NOMO-1 treated with dmso at 0.1 percent for 144 hours (cell line): Measurements from ENCODE around the gene SFTPB.

ENCODE experiments used
- DNase-seq: peaks from one replicate; lab custom pipeline; 2025; ENCODE audit not compliant: unreplicated experiment; lab: John Stamatoyannopoulos, UW

Gene SFTPB

DNA sequence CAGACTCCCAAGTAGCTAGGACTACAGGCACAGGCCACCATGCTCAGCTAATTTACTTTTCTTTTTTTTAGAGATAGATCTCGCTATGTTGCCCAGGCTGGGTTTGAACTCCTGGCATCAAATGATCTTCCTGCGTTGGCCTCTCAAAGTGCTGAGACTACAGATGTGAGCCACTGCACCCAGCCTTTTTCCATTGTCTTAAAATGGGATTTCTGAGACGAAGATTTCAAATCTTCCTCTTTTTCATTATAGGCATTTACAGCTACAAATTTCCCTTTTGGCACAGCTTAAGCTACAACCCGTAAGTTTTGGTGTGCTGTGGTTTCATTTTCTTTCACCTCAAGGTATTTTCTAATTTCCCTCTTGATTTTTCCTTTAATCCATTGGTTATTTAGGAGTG, 34.8 kb upstream of the SFTPB start:
- DNase-seq, result no peak

DNA sequence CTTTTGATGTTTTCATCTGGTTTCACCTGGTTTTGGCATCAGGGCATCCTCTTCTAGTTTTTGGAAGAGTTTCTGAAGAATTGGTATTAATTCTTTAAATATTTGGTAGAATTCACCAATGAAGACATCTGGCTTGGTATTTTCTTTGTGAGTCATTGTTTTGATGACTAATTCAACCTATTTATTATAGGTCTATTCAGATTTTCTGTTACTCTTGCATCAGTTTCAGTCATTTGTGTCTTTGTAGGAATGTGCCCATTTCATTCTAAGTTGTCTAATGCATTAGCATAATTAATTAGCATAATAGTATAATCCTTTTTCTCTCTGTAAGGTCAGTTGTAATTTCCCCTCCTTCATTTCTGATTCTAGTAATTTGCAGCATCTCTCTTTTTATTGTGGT, 34.2 kb upstream of the SFTPB start:
- DNase-seq, result no peak

DNA sequence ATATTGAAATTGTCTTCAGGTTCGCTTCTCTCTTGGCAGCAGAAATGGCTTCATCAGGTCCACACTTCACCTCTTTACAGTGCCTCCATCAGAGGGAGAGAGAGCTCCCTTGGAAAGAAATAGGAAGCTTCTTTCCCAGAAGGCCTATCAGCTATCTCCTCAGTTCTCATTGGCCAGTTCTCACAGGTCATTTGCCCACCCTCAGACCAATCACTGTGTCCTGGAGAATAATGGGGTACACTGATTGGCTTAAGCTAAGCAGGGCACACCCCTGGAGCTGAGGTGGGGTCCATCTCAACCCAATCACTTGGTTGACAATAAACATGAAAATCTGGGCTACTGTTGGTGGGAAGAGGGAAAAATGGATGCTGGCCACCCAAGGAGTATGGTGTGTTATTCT, 31.3 kb upstream of the SFTPB start:
- DNase-seq, result no peak

GRCh38 chr2:85698880-85699254, 30.9 kb upstream of the SFTPB start:
- peak; percentile 74 for DNase-seq

- DNase-seq, result no peak
Observed at GRCh38 chr2:85698184-85698879, 30.3 kb upstream of the SFTPB start.

- DNase-seq, result no peak
Observed at GRCh38 chr2:85697716-85698115, 29.7 kb upstream of the SFTPB start.

- no peak for DNase-seq
Observed at GRCh38 chr2:85697096-85697495, 29.1 kb upstream of the SFTPB start.

GRCh38 chr2:85695691-85696668, 28.0 kb upstream of the SFTPB start:
- no peak for DNase-seq

DNA sequence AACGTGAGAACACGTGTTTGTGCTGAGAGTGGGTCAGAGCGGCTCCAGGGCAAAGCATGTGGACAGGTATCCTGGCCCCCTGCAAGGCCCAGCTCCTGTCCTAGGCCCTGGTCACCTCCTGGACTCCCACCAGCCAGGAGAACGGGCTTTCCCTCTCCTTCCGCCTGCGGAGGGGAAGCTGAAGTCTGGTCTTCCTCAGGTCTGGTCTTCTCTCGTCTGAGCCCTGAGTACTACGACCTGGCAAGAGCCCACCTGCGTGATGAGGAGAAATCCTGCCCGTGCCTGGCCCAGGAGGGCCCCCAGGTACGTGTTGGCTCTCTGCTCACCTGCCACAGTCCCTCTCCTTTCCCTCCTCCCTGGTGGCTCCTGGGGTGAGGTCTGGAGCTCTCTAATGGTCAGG, 27.1 kb upstream of the SFTPB start:
- no peak for DNase-seq

- DNase-seq, result no peak
Observed at GRCh38 chr2:85694052-85695025, 26.3 kb upstream of the SFTPB start, which contains the start of gene GNLY. Gene GNLY (plus strand): TSS chr2:85694358. CDS start chr2:85694419, 61 bp downstream.

DNA sequence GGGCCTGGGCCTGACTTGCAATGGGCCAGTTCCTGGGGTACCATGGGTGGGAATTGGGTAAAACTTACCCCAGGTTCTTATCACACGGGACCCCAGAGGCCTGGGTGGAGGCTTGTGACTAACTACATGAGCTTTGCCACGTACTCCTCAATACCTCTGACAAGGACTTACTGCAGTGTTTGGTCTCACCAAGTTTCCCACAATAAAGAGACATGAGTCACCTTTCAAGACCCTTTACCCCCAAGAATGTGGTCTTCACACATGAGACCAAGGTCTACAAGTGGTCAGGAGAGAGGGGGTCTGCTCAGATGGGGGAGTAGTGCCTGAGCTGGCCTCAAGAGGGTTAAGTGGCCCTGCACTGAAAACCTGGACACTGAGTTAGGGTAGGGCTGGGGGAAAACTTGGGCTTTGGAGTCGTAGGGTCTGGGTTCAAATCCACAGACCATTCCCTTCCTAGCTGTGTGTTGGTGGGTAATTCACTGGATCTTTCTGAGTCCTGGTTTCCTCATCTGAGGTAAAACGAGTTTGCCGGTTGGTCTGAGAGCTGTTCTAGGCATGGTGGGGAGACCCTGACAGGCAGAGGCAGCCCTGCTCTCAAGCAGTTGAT, 24.1 kb upstream of the SFTPB start:
- DNase-seq, result no peak

DNA sequence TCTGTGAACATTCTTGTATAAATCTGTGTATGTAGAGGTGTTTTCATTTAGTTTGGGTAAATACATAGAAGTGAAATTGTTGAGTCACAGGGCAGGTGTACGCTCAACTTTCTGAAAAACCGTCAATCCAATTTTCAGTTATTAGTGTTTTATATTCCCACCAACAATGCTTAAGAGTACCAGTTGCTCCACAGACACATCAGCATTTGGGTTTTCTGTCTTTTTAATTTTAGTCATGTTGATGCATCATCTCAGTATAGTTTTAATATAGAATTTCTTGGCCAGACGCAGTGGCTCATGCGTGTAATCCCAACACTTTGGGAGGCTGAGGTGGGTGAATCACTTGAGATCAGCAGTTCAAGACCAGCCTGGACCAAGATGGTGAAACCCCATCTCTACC, 22.9 kb upstream of the SFTPB start:
- no peak for DNase-seq

DNA sequence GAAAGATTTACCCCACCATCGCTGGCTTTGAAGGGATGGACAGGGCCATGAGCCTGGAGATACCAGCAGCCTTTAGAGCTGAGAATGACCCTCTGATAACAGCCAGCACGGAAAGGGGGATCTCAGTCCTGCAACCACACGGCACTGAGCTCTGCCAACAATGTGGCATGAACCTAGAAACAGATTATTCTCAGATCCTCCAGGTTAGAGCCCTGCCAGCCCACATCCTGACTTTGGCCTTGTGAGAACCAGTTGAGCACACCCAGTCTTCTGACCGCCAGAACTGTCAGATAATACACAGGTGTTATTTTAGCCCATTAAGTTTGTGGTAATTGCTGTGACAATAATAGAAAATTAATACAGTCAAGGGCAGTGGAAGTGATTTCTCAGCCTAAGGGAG, 16.8 kb upstream of the SFTPB start:
- DNase-seq, result no peak

GRCh38 chr2:85684380-85684779, 16.4 kb upstream of the SFTPB start:
- DNase-seq, result no peak

DNA sequence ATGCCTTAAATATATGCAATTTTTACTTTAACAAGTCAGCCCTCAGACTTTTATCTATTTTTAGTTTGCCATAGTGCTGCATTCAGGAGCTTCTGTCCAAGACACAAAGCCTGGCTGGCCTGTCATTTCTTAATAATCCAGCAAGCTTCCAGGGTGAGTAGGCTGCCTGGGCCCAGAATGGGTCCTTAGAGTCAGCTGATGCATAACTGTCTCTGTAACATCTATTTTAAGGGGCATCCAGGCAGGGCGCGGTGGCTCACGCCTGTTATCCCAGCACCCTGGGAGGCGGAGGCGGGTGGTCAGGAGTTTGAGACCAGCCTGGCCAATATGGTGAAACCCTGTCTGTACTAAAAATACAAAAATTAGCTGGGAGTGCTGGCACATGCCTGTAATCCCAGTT, 14.4 kb upstream of the SFTPB start:
- DNase-seq, result no peak

GRCh38 chr2:85681776-85682175, 13.8 kb upstream of the SFTPB start:
- DNase-seq, result no peak

DNA sequence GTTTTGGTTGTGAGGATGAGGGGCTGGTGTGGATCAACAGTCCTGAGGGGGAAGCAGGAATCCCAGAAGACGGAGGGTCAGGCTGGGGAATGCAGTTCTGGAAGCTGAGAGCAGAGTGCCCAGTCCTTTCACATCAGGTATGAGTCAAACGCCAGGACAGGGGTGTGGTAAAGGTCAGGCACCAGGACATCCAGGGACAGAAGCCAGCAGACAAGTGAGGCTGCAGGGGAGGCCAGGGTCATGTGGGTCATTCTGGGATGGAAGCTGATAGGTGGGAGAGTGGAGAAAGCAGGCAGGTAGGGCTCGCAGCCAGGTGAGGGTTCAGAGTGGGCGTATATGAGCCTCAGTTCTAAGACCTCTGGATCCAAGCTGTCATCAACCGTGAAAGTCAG, 13.4 kb upstream of the SFTPB start:
- no peak for DNase-seq

DNA sequence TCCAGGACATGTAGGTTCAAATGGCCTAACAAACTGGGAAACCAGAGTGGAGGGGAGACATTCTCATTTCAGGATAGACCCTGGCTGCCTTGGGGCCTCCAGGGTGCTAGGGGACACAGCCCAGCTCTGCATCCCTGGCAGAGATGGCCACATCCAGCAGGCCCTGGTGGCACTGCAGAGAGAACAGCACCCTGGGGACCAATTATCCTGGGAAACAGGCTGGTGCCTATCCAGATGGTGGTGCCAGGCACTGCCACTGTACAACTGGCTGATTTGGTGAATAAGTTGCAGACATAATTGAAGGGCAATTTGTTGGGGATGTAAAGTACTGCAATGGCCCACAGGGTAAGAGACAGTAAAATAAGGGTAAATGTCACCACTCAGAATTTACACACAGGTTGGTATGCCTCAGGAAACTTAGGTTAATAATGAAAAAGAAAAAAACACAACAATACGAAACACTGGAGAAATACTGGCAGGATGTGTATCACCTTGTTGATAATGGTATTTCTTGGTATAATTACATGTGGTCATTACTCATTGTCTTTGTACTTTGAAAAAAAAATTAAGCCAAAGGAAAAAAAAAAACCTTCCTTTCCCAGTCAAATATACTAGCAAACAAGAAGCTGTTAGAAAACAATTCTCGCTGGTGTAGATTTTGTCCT, 12.8 kb upstream of the SFTPB start:
- no peak for DNase-seq

DNA sequence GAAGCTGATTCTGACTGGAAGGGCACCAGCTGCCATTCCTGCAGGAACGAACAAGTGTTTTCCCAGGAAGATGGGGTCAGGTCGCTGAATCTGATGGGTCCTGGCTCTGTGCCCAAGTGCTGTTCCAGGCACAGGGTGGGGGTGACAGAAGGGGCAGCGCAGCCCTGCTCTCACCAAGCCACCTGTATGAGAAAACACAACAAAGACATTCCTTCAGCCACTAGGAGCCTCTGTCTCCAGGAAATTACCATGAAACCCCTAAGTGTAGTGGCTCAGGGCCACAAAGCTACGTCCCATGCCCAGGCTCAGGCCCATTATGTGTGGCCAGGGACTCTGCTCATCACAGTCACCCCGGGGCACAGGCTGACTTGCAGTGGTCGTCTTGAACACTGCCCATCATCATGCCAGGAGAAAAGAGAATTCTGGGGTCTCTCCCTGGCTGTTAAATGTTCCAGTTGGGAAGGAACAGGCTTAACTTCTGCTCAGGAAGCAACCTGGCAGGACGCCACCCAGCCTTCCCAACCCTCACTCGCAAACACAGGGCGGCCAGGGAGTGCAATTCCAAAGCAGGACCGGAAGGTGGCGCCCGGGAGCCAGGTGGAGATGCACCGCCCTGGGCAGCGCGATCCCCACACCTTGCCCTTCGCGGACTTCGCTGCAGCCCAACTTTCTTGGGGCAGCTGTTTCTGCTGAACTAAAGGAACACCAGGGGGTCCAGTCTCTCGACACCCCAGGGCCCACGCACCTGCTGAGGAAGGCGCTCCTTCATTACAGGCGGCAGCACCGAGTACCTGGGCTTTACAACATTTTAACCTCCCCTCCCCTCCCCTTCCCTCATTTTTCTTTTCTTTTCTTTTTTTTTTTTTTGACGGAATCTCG, 11.0 kb upstream of the SFTPB start:
- DNase-seq, result peak; percentile 47
